Ovary (tissue), 3 donors: Measurements from ENCODE around the gene TCERG1L.
"Not testable (repeated sequence)": the region's sequence is repeated elsewhere in the genome, so short reads cannot be mapped to it uniquely, and the experiment has no call there.

Experiments
- CTCF ChIP-seq, 3 donors: fragments of 450-650 bp in 2 of 3; fragments of 200-600 bp in 1 of 3; IDR thresholded peaks; one replicate each; pipeline versions ENCODE4 v1.5.1 to v1.8.0; 2016 to 2022; ENCODE audit warnings: antibody characterized with exemption in 3 of 3, mild to moderate bottlenecking in 1 of 3
- POLR2A ChIP-seq: fragments of 450-650 bp; IDR thresholded peaks from one replicate; pipeline ENCODE4 v1.6.1; 2017; ENCODE audit warnings: antibody characterized with exemption, mild to moderate bottlenecking, moderate library complexity
- donor health status: DM: no; HTN: no; CAD: no.

GRCh38 chr10:131322575-131322974 is 11.1 kb upstream of the TCERG1L start:
- not testable (repeated sequence) for TF ChIP-seq POLR2A; CTCF (IDR thresholded peaks at IDR 0.05)
